GM18498 (cell line): Measurements from ENCODE around the gene PPP4R3B.

ENCODE experiments used
- ATAC-seq: cut with Tn5 transposase; IDR thresholded peaks from one replicate; pipeline ENCODE4 v1.9.1; 2021; ENCODE audit warnings: mild to moderate bottlenecking, moderate library complexity; ENCODE audit not compliant: unreplicated experiment

Gene PPP4R3B

GRCh38 chr2:55519938-55520885 lies 97.2 kb downstream of the PPP4R3B start:
- ATAC-seq: peak; percentile 6

- ATAC-seq: peak; percentile 19
Observed at GRCh38 chr2:55518841-55519165, 98.6 kb downstream of the PPP4R3B start.

- no peak for ATAC-seq
Observed at GRCh38 chr2:55511508-55512124, 105.8 kb downstream of the PPP4R3B start.

GRCh38 chr2:55502590-55503141 lies 114.8 kb downstream of the PPP4R3B start:
- ATAC-seq: no peak

- ATAC-seq: no peak
Observed at GRCh38 chr2:55500025-55500424, 117.4 kb downstream of the PPP4R3B start.

GRCh38 chr2:55498582-55498981 lies 118.8 kb downstream of the PPP4R3B start:
- ATAC-seq: no peak
